Panc1 (cell line): ENCODE measurements around the gene CES3.

Source experiments
- CTCF ChIP-seq: fragments of 450-650 bp; IDR thresholded peaks from 2 replicates; pipeline ENCODE4 v1.5.1; 2017; ENCODE audit warnings: mild to moderate bottlenecking
- POLR2AphosphoS5 ChIP-seq: IDR thresholded peaks from 2 replicates; pipeline ENCODE4 v1.6.1; 2012; ENCODE audit warnings: mild to moderate bottlenecking, low read depth, low read length, moderate library complexity
- SIN3A ChIP-seq: IDR thresholded peaks from 2 replicates; pipeline ENCODE4 v1.6.1; 2012; ENCODE audit warnings: low read depth, mild to moderate bottlenecking, low read length, moderate library complexity, borderline replicate concordance; ENCODE audit not compliant: insufficient read depth
- TF ChIP-seq, protein P1 (sequence below), 2 experiments: IDR thresholded peaks; 2 replicates each; pipeline ENCODE4 v1.6.1; 2011 to 2012; ENCODE audit warnings: low read depth in 2 of 2, control low read depth in 1 of 2, low read length in 1 of 2, mild to moderate bottlenecking in 1 of 2, moderate library complexity in 1 of 2; ENCODE audit not compliant: insufficient read depth in 1 of 2

- no peak for TF ChIP-seq CTCF
- no peak for TF ChIP-seq POLR2AphosphoS5
- no peak for TF ChIP-seq SIN3A
- TF ChIP-seq, protein P1, sequence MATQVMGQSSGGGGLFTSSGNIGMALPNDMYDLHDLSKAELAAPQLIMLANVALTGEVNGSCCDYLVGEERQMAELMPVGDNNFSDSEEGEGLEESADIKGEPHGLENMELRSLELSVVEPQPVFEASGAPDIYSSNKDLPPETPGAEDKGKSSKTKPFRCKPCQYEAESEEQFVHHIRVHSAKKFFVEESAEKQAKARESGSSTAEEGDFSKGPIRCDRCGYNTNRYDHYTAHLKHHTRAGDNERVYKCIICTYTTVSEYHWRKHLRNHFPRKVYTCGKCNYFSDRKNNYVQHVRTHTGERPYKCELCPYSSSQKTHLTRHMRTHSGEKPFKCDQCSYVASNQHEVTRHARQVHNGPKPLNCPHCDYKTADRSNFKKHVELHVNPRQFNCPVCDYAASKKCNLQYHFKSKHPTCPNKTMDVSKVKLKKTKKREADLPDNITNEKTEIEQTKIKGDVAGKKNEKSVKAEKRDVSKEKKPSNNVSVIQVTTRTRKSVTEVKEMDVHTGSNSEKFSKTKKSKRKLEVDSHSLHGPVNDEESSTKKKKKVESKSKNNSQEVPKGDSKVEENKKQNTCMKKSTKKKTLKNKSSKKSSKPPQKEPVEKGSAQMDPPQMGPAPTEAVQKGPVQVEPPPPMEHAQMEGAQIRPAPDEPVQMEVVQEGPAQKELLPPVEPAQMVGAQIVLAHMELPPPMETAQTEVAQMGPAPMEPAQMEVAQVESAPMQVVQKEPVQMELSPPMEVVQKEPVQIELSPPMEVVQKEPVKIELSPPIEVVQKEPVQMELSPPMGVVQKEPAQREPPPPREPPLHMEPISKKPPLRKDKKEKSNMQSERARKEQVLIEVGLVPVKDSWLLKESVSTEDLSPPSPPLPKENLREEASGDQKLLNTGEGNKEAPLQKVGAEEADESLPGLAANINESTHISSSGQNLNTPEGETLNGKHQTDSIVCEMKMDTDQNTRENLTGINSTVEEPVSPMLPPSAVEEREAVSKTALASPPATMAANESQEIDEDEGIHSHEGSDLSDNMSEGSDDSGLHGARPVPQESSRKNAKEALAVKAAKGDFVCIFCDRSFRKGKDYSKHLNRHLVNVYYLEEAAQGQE (IDR thresholded peaks at IDR 0.05; ENCODE audit: insufficient read depth in 1 of 2, low read depth in 2 of 2, low read length in 1 of 2): no peak
Observed at GRCh38 chr16:66983033-66983432, 22.0 kb downstream of the CES3 start.
